ENCODE measurements around the gene MNT. TPM values are rescaled to one million over a fixed set of nuclear protein-coding genes. Genes with fewer than 3 reads are reported as not detected.

Gene MNT
- total RNA-seq, 2 experiments from 2014 or later: 24.2 to 31.1 TPM

- POLR2A ChIA-PET: no interaction called here
- H3K4me3 Mint-ChIP-seq: no peak overlapping the region
Observed at GRCh38 chr17:2369551-2370210, 31.2 kb downstream of the MNT start.

GRCh38 chr17:2369039-2369438 is 31.8 kb downstream of the MNT start:
- no peak for DNase-seq
- no peak overlapping the region for H3K4me3 Mint-ChIP-seq
- POLR2A ChIA-PET: no interaction called here
- H3K4me1 Mint-ChIP-seq: no peaks in the 10 kb centered on the region
- no peaks in the 10 kb centered on the region for H3K27me3 Mint-ChIP-seq
- no peak overlapping the region for H3K27ac Mint-ChIP-seq
- CTCF ChIA-PET: interaction anchor here (1.2 to 3.6 kb wide), 4 partner anchors 12 to 50 kb away, joined by 3 to 15 read pairs (median 5); no protein-coding TSS in a partner anchor
- peaks cover 1% of the 10 kb centered on the region for H3K36me3 Mint-ChIP-seq (ENCODE audit: low read depth)
- no peaks in the 10 kb centered on the region for H3K9me3 Mint-ChIP-seq

More at GRCh38 chr17:2369551-2370210, 31.2 kb downstream of the MNT start:
- no peaks in the 10 kb centered on the region for H3K9me3 Mint-ChIP-seq
- H3K4me1 Mint-ChIP-seq: no peaks in the 10 kb centered on the region
- no peak overlapping the region for H3K27ac Mint-ChIP-seq
- no peak for DNase-seq
- H3K27me3 Mint-ChIP-seq: no peaks in the 10 kb centered on the region
- CTCF ChIA-PET: interaction anchor here (1.2 to 3.6 kb wide), 4 partner anchors 12 to 49 kb away, joined by 3 to 15 read pairs (median 5); no protein-coding TSS in a partner anchor
- H3K36me3 Mint-ChIP-seq (ENCODE audit: low read depth): peaks cover 1% of the 10 kb centered on the region

DNA sequence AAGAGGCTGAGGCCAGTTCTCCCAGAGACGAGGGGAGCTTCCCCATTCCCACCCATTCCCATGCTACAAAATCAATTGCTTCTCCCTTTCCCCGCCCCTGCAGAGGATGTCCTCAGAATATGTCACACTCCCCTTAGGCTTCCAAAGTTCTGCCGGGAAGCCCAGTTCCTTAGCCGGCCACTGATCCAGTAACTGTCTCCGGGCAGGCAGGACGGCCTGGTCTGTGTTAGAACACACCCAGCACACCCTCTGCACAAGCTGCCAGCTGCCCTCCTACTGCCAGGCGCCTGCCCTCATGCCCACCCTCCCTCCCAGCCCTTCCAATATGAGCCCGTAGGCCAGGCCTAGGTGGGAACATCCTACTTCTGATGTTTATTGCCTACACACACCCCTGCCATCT is 32.5 kb downstream of the MNT start:
- Mint-ChIP-seq H3K36me3 (ENCODE audit: low read depth) (no peaks in the 10 kb centered on the region), H3K4me1 (no peaks in the 10 kb centered on the region), H3K27ac (no peak overlapping the region), H3K4me3 (no peak overlapping the region), H3K27me3 (no peaks in the 10 kb centered on the region), H3K9me3 (no peaks in the 10 kb centered on the region)
- CTCF ChIA-PET: interaction anchor here (3.6 kb wide), 1 partner anchor 15 kb away, joined by 15 read pairs; no protein-coding TSS in a partner anchor
- DNase-seq: no peak
- POLR2A ChIA-PET: no interaction called here

DNA sequence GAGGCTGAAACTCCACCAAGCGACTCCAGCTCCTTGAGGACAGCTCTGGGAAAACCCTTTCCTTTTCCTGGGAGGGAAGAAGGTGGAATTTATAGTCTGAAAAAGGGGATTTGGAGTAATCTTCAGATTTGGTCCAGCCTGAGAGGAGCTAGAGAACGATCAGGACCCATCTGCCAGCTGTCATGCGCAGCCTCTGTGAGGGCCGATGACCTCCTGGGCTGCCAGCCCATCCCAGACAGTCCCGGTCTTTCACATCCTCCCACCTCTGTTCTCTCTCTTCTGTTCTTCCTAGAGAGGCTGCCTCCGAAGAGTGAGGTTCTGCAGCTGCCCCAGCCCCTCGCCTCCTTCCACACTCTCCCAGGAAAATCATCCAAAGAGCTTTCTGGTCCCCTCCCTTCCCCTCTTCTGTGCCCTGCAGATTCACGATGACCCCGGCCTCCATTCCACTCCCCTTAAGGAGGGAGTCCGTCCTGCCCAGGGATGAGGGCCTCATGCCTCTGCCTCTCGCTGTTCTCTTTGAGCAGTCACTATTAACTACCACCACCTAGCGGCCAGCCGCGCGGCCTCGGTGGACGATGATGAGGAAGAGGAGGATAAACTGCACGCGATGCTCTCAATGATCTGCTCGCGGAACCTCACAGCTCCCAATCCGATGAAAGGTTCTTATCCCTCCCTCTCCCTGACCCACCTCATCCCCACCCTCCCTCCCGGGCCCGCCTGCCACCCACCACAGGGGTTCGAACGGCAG is 33.9 kb downstream of the MNT start:
- no peaks in the 10 kb centered on the region for H3K27me3 Mint-ChIP-seq
- no peaks in the 10 kb centered on the region for H3K9me3 Mint-ChIP-seq
- H3K36me3 Mint-ChIP-seq (ENCODE audit: low read depth): peaks cover 4% of the 10 kb centered on the region
- H3K4me3 Mint-ChIP-seq: no peak overlapping the region
- no peak for DNase-seq
- no peaks in the 10 kb centered on the region for H3K4me1 Mint-ChIP-seq
- CTCF ChIA-PET: interaction anchor here (0.8 to 1.2 kb wide), 2 partner anchors 13 to 312 kb away, joined by 3 read pairs; no protein-coding TSS in a partner anchor
- POLR2A ChIA-PET: no interaction called here
- no peak overlapping the region for H3K27ac Mint-ChIP-seq

GRCh38 chr17:2365132-2365531 is 35.7 kb downstream of the MNT start:
- POLR2A ChIA-PET: interaction anchor here (0.6 kb wide), 1 partner anchor 192 kb away, joined by 4 read pairs; no protein-coding TSS in a partner anchor
- no peak overlapping the region for H3K27ac Mint-ChIP-seq
- no peak for DNase-seq

DNA sequence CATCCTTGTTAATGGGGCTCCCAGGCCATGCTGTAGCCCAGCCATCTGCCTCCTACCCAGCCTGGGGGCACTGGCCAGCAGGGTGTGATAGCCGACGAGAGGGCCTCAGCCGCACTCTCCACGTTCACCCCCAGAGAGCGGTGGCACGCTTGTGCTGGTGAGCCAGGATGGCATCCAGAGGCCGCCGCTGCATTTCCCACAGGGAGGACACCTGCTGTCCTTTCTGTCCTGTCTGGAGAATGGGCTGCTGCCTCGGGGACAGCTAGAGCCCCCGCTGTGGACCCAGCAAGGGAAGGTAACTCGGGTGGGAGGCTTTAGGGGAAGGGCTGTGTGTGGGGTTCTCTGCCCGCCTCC is 36.1 kb downstream of the MNT start:
- no peak overlapping the region for H3K27ac Mint-ChIP-seq
- DNase-seq: no peak
- peaks cover 4% of the 10 kb centered on the region for H3K36me3 Mint-ChIP-seq (ENCODE audit: low read depth)
- H3K4me3 Mint-ChIP-seq: no peak overlapping the region
- no peaks in the 10 kb centered on the region for H3K9me3 Mint-ChIP-seq
- CTCF ChIA-PET: interaction anchor here (1.9 kb wide), 1 partner anchor 17 kb away, joined by 7 read pairs; no protein-coding TSS in a partner anchor
- no peaks in the 10 kb centered on the region for H3K27me3 Mint-ChIP-seq
- POLR2A ChIA-PET: no interaction called here
- H3K4me1 Mint-ChIP-seq: no peaks in the 10 kb centered on the region

More at GRCh38 chr17:2365132-2365531, 35.7 kb downstream of the MNT start:
- no peaks in the 10 kb centered on the region for H3K4me1 Mint-ChIP-seq
- peaks cover 4% of the 10 kb centered on the region for H3K36me3 Mint-ChIP-seq (ENCODE audit: low read depth)
- no peaks in the 10 kb centered on the region for H3K27me3 Mint-ChIP-seq
- no peaks in the 10 kb centered on the region for H3K9me3 Mint-ChIP-seq
- no peak overlapping the region for H3K4me3 Mint-ChIP-seq
- CTCF ChIA-PET: interaction anchor here (1.9 kb wide), 1 partner anchor 17 kb away, joined by 7 read pairs; no protein-coding TSS in a partner anchor

DNA sequence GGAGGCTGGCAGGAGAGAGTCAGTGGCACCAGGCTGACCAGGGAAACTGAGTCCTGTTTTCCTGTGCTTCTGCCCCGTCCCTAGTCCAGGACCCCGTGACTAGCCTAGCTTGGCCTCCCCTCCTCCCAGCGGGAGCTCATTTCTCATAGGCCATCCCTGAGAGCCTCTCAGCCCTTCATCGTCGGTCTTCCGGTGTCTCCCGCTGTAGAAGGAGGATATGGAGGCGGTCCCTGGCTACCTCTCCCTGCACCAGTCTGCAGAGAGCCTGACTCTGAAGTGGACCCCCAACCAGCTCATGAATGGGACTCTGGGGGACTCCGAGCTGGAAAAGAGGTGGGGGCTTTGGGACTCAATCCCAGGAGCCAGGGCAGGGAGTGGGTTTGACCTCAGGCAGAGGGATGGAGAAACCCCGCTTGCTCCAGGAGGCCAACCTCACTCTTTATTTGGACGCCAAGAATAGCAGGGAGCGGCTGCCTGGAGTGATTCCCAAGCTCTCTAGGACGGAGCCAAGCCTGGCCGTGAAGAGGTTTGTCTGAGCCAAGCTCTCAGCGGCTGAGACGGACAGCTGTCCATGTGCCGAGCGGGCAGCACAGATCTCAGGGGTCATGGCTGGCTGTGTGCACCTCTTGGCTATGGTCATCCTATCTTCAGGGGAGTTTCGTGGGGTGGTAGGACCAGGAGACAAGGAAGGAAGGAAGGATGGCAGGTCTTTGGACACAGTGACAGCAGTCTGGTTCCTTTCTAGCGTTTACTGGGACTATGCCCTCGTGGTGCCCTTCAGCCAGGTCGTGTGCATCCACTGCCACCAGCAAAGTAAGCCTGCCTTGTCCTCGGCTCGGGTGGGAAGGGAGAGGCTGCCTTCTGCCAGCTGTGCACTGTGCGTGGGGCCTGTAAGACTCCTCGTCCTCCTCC is 36.8 kb downstream of the MNT start:
- DNase-seq: no peak

GRCh38 chr17:2363318-2363717 is 37.5 kb downstream of the MNT start:
- Mint-ChIP-seq H3K9me3 (no peaks in the 10 kb centered on the region), H3K4me1 (no peaks in the 10 kb centered on the region), H3K4me3 (no peak overlapping the region), H3K36me3 (ENCODE audit: low read depth) (peaks cover 4% of the 10 kb centered on the region), H3K27me3 (no peaks in the 10 kb centered on the region), H3K27ac (no peak overlapping the region)
- ChIA-PET POLR2A (no interaction called here), CTCF (interaction anchor here (1.9 kb wide), 1 partner anchor 19 kb away, joined by 7 read pairs; no protein-coding TSS in a partner anchor)
- no peak for DNase-seq

More for the DNA sequence above, 36.8 kb downstream of the MNT start:
- H3K36me3 Mint-ChIP-seq (ENCODE audit: low read depth): peaks cover 4% of the 10 kb centered on the region
- H3K4me1 Mint-ChIP-seq: no peaks in the 10 kb centered on the region
- no peaks in the 10 kb centered on the region for H3K27me3 Mint-ChIP-seq
- H3K27ac Mint-ChIP-seq: no peak overlapping the region
- ChIA-PET POLR2A (no interaction called here), CTCF (interaction anchor here (1.9 kb wide), 1 partner anchor 18 kb away, joined by 7 read pairs; no protein-coding TSS in a partner anchor)
- H3K4me3 Mint-ChIP-seq: no peak overlapping the region
- H3K9me3 Mint-ChIP-seq: no peaks in the 10 kb centered on the region

DNA sequence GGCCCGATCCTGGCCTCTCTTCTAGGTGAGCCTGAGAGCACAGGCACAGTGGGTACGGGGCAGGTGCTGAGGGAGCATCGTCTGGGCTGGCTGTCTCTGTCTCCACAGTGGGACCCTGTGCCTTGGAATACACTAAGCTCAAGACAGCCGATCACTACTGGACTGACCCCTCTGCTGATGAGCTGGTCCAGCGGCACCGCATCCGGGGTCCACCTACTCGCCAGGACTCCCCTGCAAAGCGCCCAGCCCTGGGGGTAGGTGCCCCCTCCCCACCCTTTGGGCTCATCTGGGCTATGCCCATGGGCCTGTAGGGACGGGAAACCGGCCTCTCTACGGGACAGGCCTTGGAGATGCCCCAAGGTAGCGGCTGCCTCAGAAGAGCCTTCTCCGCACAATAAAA is 38.0 kb downstream of the MNT start:
- CTCF ChIA-PET: no interaction called here
- Mint-ChIP-seq H3K27ac (no peak overlapping the region), H3K27me3 (no peaks in the 10 kb centered on the region), H3K36me3 (ENCODE audit: low read depth) (peaks cover 4% of the 10 kb centered on the region), H3K4me3 (no peak overlapping the region), H3K9me3 (no peaks in the 10 kb centered on the region), H3K4me1 (no peaks in the 10 kb centered on the region)
- no peak for DNase-seq
- POLR2A ChIA-PET: no interaction called here

GRCh38 chr17:2362416-2362815 is 38.4 kb downstream of the MNT start:
- Mint-ChIP-seq H3K9me3 (no peaks in the 10 kb centered on the region), H3K4me1 (no peaks in the 10 kb centered on the region), H3K36me3 (ENCODE audit: low read depth) (peaks cover 6% of the 10 kb centered on the region), H3K4me3 (no peak overlapping the region), H3K27ac (no peak overlapping the region), H3K27me3 (no peaks in the 10 kb centered on the region)
- DNase-seq: no peak
- CTCF ChIA-PET: no interaction called here
- POLR2A ChIA-PET: no interaction called here

DNA sequence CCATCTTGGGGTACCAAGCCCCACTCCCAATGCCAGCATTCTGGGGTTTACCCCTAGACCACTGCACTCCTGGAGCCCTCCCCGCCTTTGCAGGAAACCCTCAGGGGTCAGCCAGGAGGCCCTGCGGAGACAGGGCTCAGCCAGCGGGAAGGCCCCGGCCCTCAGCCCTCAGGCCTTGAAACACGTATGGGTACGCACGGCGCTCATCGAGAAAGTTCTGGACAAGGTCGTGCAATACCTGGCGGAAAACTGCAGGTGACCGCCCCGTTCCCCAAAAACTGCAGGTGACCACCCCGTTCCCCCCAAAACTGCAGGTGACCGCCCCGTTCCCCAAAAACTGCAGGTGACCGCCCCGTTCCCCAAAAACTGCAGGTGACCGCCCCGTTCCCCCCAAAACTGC is 38.8 kb downstream of the MNT start:
- Mint-ChIP-seq H3K27me3 (no peaks in the 10 kb centered on the region), H3K4me1 (no peaks in the 10 kb centered on the region), H3K27ac (no peak overlapping the region), H3K4me3 (no peak overlapping the region), H3K9me3 (no peaks in the 10 kb centered on the region), H3K36me3 (ENCODE audit: low read depth) (peaks cover 6% of the 10 kb centered on the region)
- no peak for DNase-seq
- ChIA-PET CTCF (interaction anchor here (0.9 to 1.9 kb wide), 3 partner anchors 20 to 54 kb away, joined by 3 to 7 read pairs (median 3); no protein-coding TSS in a partner anchor), POLR2A (no interaction called here)

DNA sequence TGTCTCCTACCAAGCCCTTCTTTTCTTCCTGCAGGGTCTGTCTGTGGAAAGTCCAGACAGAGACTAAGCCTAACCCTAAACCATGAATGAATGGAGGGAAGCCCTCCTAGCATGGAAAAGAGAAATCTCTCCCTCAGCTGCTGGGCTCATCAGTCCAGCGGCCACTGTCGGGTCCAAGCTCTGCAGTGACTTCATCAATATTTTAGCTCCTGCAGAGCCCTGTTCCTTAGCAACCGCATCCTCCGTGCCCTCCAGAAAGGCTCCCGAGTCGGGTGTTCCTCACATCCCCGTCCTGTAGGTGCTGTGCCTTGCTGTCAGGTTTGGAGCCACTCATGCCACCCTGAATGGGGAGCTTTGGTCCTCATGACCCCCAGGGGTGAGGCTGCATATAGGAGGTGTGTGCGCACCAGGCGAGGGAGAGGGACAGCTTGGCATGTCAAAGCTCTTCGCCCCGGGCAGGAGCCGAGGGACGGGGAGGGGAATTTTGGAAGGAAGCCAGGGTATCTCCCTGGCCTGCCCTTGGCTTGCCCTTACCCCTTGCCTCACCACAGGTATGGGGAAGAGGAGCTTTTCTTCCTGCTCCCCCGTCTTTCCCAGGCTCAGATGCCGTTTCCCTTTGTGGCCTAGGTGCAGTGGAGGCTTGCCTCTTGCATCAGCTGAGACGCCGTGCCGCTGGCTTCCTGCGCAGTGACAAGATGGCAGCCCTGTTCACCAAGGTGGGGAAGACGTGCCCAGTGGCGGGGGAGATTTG is 39.7 kb downstream of the MNT start:
- Mint-ChIP-seq H3K9me3 (no peaks in the 10 kb centered on the region), H3K4me1 (no peaks in the 10 kb centered on the region), H3K4me3 (no peak overlapping the region), H3K36me3 (ENCODE audit: low read depth) (peaks cover 6% of the 10 kb centered on the region), H3K27ac (peak overlapping the region; percentile 0), H3K27me3 (no peaks in the 10 kb centered on the region)
- DNase-seq: no peak
- POLR2A ChIA-PET: interaction anchor here (0.6 kb wide), 1 partner anchor 151 kb away, joined by 3 read pairs; no protein-coding TSS in a partner anchor
- CTCF ChIA-PET: interaction anchor here (0.5 to 1.9 kb wide), 5 partner anchors 21 to 57 kb away, joined by 3 to 7 read pairs (median 3); partner anchors contain the start of genes SMG6 and SRR

Measured in activated CD4-positive, alpha-beta T cell treated with anti-CD3 and anti-CD28 coated beads, Interleukin-2, amount 10 ng/mL, durations not matched to agents 7 days and 5 days (primary cell).